GM06990 (cell line): ENCODE data around the gene CHST13.

Experiments used
- DNase-seq: peaks from one replicate; pipeline ENCODE4 v3.0.0-alpha.2; 2011; ENCODE audit not compliant: insufficient read length; ENCODE audit errors: extremely low read depth
- H3K27me3 ChIP-seq: replicated peaks from 2 replicates; pipeline ENCODE4 v1.6.0; 2011; ENCODE audit warnings: low read length; ENCODE audit not compliant: control insufficient read depth, insufficient read depth
- H3K36me3 ChIP-seq: 2 replicates; pipeline ENCODE4 v1.5.1; 2011; ENCODE audit warnings: low read length; ENCODE audit not compliant: control insufficient read depth, insufficient read depth
- H3K4me3 ChIP-seq: replicated peaks from 2 replicates; pipeline ENCODE4 v1.5.1; 2011; ENCODE audit warnings: low read depth, mild to moderate bottlenecking, control low read depth, low read length
- TF ChIP-seq, protein P1 (sequence below): IDR thresholded peaks from 2 replicates; pipeline ENCODE4 v1.5.1; 2011; ENCODE audit warnings: low read length, control low read depth, mild to moderate bottlenecking, inconsistent platforms; ENCODE audit not compliant: insufficient read depth, poor library complexity, severe bottlenecking

Gene CHST13

DNA sequence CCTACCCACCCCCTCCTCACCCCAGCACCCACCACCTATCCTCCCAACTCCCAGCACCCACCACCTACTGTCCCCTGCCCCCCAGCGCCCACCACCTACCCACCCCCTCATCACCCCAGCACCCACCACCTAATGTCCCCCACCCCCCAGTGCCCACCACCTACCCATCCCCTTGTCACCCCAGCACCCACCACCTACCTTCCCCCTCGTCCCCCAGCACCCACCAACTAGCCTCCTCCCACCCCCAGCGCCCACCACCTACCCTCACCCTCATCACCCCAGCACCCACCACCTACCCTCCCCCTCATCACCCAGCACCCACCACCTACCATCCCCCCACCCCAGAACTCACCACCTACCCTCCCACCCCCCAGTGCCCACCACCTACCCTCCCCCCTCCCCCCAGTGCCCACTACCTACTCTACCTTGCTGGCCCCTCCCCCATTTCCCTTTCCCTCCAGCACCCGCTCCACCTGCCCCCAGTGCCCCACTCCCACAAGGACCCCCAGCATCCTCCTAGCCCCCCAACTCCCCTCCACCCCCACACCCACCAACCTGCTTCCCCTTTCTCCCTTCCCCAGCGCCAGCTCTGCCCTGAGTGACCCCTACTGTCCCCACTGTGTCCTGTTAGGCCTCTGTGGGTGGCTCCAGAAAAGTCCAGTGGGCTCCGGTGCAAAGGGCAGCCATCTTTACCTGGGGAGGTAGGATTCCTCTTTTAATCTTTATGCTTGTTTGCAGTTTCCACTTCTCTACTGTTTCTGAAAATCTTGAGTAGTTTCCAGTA lies 7.6 kb upstream of the CHST13 start:
- TF ChIP-seq, protein P1, sequence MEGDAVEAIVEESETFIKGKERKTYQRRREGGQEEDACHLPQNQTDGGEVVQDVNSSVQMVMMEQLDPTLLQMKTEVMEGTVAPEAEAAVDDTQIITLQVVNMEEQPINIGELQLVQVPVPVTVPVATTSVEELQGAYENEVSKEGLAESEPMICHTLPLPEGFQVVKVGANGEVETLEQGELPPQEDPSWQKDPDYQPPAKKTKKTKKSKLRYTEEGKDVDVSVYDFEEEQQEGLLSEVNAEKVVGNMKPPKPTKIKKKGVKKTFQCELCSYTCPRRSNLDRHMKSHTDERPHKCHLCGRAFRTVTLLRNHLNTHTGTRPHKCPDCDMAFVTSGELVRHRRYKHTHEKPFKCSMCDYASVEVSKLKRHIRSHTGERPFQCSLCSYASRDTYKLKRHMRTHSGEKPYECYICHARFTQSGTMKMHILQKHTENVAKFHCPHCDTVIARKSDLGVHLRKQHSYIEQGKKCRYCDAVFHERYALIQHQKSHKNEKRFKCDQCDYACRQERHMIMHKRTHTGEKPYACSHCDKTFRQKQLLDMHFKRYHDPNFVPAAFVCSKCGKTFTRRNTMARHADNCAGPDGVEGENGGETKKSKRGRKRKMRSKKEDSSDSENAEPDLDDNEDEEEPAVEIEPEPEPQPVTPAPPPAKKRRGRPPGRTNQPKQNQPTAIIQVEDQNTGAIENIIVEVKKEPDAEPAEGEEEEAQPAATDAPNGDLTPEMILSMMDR, result no peak
- Histone ChIP-seq H3K27me3 (peaks cover 1% of the 10 kb centered on the region; the same call in 1 of the 2 replicates), H3K4me3 (no peak overlapping the region), H3K36me3 (no peaks in the 10 kb centered on the region)
- no peak for DNase-seq

DNA sequence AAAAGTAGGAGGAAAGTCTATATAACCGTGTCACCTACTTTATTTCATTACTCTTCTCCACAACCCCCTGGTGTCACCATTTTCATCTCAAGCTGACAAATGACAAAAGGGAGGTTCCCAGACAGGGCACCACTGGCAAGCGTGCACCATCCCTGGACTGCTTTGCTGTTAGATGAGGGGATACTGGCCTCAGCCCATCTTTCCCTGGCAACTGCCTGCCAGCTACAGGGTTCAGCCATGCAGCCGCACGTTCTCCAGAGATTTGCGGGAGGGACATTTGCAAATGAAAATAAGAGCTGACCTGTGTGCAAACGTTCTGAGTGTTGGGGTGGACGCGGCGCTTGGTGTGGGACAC lies 7.0 kb upstream of the CHST13 start:
- Histone ChIP-seq H3K27me3 (peaks cover 1% of the 10 kb centered on the region; the same call in 1 of the 2 replicates), H3K4me3 (no peak overlapping the region), H3K36me3 (no peaks in the 10 kb centered on the region)
- DNase-seq, result no peak
- TF ChIP-seq, protein P1, result no peak

DNA sequence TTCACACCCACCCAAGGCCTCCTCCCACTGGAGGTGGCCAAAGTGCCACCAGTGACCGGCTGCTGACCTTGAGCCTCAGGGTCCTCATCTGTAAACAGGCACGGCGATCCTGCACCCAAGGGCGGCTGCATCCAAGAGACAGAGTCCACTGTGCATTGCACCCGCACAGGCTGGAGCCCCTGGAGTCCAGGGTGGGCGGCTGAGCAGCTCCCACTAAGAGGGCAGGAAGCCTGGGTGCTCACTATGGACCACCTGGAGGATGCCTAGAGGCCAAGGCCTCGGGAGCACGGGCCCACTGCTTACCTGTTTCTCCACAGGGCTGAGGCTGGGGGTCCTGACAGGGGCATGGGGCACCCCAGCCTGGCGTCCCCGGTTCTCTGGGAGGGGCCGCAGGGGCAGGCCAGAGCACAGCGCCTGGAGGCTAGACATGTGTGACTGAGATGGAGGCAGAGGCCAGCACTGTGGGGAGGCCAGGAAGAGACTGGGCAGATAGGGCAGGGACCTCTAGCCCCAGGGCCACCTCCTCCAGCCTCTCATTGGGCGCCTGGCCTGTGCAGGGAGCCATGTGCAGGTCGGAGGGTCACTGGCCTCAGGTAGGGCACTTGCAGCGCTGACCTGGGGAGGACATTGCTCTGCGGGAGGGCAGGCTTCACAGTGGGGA lies 6.5 kb upstream of the CHST13 start, which contains the start of gene UROC1:
UROC1 (minus strand) TSS at position 483 of the 661 bp plus-strand sequence; CDS start at position 429, 54 bp downstream.
- no peak within 1 kb of the TSS for H3K4me3 ChIP-seq
- no peak for DNase-seq
- peaks cover 1% of the 10 kb centered on the region; the same call in 1 of the 2 replicates for H3K27me3 ChIP-seq
- TF ChIP-seq, protein P1, result no peak
- H3K36me3 ChIP-seq, result no peaks in the 10 kb centered on the region

DNA sequence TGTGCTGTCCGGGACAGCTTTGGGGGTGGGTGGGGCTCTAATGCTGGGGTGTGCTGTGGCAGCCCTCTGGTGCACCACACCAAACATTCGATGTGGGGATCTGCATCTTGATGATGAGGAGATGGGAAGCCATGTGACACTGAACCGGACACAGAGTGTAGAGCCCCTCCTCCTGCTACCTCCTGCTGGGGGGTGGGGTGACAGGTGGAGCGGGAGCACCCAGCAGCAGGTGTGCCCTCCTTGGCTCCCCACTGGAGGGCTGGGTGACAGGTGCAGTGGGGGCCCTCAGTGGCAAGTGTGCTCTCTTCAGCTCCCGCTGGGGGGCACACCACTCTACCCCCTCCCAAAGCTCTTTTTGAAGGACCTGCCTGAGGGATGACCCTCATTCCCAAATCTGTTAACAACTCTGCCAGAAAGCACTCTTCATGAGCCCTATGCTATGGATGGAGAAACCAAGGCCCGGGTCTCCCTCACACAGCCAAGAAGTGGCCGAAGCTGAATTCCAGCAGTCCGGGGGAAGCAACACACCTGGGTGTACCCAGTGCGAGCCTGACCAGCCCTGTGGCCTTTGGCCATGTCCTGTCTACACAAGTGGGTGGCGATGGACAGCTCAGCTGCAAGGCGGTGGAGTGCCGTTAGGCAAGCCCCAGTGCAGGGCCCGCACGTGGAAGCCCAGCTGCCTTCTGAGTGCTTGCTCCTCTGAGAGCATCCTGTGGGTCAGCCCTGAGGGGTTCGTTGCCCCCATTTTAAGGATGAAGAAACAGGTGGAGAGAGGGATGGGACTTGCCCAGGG lies 5.8 kb upstream of the CHST13 start:
- H3K36me3 ChIP-seq, result no peaks in the 10 kb centered on the region
- no peak overlapping the region for H3K4me3 ChIP-seq
- DNase-seq, result no peak
- TF ChIP-seq, protein P1, result peak; percentile 10
- peaks cover 1% of the 10 kb centered on the region; the same call in 1 of the 2 replicates for H3K27me3 ChIP-seq

DNA sequence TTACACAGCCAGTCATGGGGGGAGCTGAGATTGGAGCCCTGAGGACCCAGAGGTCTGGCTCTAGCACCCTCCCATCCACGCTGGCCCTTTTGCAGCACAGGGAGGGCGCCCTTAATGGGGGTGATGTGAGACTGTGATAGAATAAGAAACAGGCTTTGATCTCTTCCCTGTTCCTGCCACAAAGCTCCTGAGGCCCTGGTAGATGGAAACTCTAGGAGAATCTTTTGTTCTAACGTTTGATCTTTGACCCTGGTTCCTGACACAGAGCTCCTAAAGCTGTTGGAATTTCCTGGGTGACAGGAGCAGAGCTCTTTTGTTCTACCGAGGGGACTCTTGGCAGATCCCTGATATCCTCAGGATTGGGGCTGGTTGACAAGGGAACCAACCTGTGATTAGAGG lies 5.2 kb upstream of the CHST13 start:
- DNase-seq, result no peak
- TF ChIP-seq, protein P1, result no peak
- peaks cover 1% of the 10 kb centered on the region; the same call in 1 of the 2 replicates for H3K27me3 ChIP-seq
- no peak overlapping the region for H3K4me3 ChIP-seq
- H3K36me3 ChIP-seq, result no peaks in the 10 kb centered on the region
